ENCODE data around the gene C1QTNF7.

DNA sequence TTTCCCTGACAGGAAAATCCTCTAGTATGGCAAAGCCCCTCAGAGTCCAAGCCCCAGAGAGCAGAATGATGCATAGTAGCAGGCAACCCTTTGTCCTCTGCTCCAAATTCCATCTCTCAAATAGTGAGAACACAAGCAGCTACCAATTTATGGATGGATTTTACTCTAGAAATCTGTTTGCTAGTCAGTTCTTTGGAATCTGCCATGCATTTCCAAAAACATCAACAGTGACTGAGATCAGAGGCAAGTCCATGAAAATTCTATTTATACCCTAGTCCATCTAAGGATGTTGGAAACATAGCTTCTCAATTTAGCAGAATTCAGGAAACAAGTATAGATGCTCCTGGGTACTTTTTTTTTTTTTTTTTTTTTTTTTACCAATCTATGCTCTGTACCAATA, 31.9 kb downstream of the C1QTNF7 start:
- no peak for TF ChIP-seq EZH2 (IDR thresholded peaks at IDR 0.05)
- no peak for TF ChIP-seq POLR2AphosphoS5 (IDR thresholded peaks at IDR 0.05; ENCODE audit: borderline replicate concordance, low read depth, low read length)
- TF ChIP-seq FOXP2 (optimal IDR thresholded peaks at IDR 0.05; ENCODE audit: control extremely low read depth, extremely low read length, insufficient read depth) = no peak
